IMR-90 (cell line): Measurements from ENCODE around the gene ACOX1. TPM values are rescaled to one million over a fixed set of nuclear protein-coding genes. Genes with fewer than 3 reads are reported as not detected.

Experiments used
- ATAC-seq: fragments of 200-7000 bp; cut with Tn5 transposase; 2 replicates; pipeline ENCODE4 v1.9.1; 2020; ENCODE audit warnings: low read depth, mild to moderate bottlenecking, moderate library complexity
- BruUV-seq: library from RNA; stranded (reverse); fragments of 400-500 nt; replicated peaks from 2 replicates; lab custom pipeline; 2021; lab: Mats Ljungman, UMichigan
- CTCF ChIA-PET: fragments of 300-600 bp; formaldehyde crosslinking; extraction: SDS; loops from one replicate; lab custom pipeline; 2021; ENCODE audit warnings: antibody characterized with exemption; lab: Yijun Ruan, JAX
- POLR2A ChIA-PET: fragments of 300-600 bp; sonication (Branson Sonifier 250); formaldehyde crosslinking; loops from one replicate; lab custom pipeline; 2022; ENCODE audit warnings: antibody characterized with exemption; ENCODE audit not compliant: unreplicated experiment; lab: Charles Lee
- DNase-seq: peaks from one replicate; pipeline ENCODE4 v3.0.0; 2013
- H2AFZ ChIP-seq: replicated peaks from 2 replicates; pipeline ENCODE3; 2013; ENCODE audit warnings: low read length, mild to moderate bottlenecking; ENCODE audit not compliant: poor library complexity
- H2AK5ac ChIP-seq: 2 replicates; pipeline ENCODE4 v1.6.1; 2013; ENCODE audit warnings: low read depth, low read length, inconsistent platforms
- H2AK9ac ChIP-seq: replicated peaks from 2 replicates; pipeline ENCODE3; 2013; ENCODE audit warnings: mild to moderate bottlenecking, low read depth, low read length, moderate library complexity; ENCODE audit not compliant: poor library complexity
- H2BK120ac ChIP-seq: 2 replicates; pipeline ENCODE4 v1.6.1; 2013; ENCODE audit warnings: low read depth, low read length, inconsistent platforms
- H2BK15ac ChIP-seq: 3 replicates; pipeline ENCODE4 v1.6.1; 2013; ENCODE audit warnings: low read depth, low read length, inconsistent platforms
- H2BK20ac ChIP-seq: 2 replicates; pipeline ENCODE4 v1.6.1; 2013; ENCODE audit warnings: low read depth, mild to moderate bottlenecking, inconsistent platforms, low read length, moderate library complexity
- H2BK5ac ChIP-seq: 2 replicates; pipeline ENCODE4 v1.6.1; 2013; ENCODE audit warnings: mild to moderate bottlenecking, low read depth, low read length, inconsistent platforms; ENCODE audit not compliant: poor library complexity, severe bottlenecking
- H3K14ac ChIP-seq: replicated peaks from 2 replicates; pipeline ENCODE4 v1.6.1; 2013; ENCODE audit warnings: low read depth, low read length, inconsistent platforms
- H3K18ac ChIP-seq: 2 replicates; pipeline ENCODE4 v1.6.1; 2013; ENCODE audit warnings: low read depth, low read length, control low read depth
- H3K23ac ChIP-seq: 2 replicates; pipeline ENCODE4 v1.6.1; 2013; ENCODE audit warnings: low read depth, low read length, inconsistent platforms
- H3K27ac ChIP-seq: 2 replicates; pipeline ENCODE4 v1.5.1; 2013; ENCODE audit warnings: mild to moderate bottlenecking, control low read depth, low read length; ENCODE audit not compliant: insufficient read depth
- H3K27me3 ChIP-seq: 2 replicates; pipeline ENCODE4 v1.6.1; 2013; ENCODE audit warnings: low read length; ENCODE audit not compliant: control insufficient read depth, insufficient read depth
- H3K36me3 ChIP-seq: 2 replicates; pipeline ENCODE4 v1.6.1; 2013; ENCODE audit warnings: low read length, mixed read lengths; ENCODE audit not compliant: control insufficient read depth, insufficient read depth
- H3K4ac ChIP-seq: 2 replicates; pipeline ENCODE4 v1.6.1; 2013; ENCODE audit warnings: low read depth, low read length, inconsistent platforms
- H3K4me1 ChIP-seq: 2 replicates; pipeline ENCODE4 v1.6.1; 2013; ENCODE audit warnings: low read length, mixed read lengths; ENCODE audit not compliant: control insufficient read depth, insufficient read depth
- H3K4me2 ChIP-seq: 2 replicates; pipeline ENCODE4 v1.6.1; 2013; ENCODE audit warnings: low read depth, mild to moderate bottlenecking, control low read depth, low read length, moderate library complexity
- H3K4me3 ChIP-seq: 2 replicates; pipeline ENCODE4 v1.5.1; 2013; ENCODE audit warnings: low read depth, mild to moderate bottlenecking, control low read depth, low read length, moderate library complexity; ENCODE audit not compliant: insufficient read depth
- H3K56ac ChIP-seq: 2 replicates; pipeline ENCODE4 v1.6.1; 2013; ENCODE audit warnings: low read length, inconsistent platforms; ENCODE audit not compliant: insufficient read depth; ENCODE audit errors: extremely low read depth
- H3K79me1 ChIP-seq, 2 experiments: 2 replicates each; pipeline ENCODE4 v1.6.1; 2013; ENCODE audit warnings: low read length in 2 of 2, inconsistent platforms in 1 of 2, low read depth in 1 of 2
- H3K9ac ChIP-seq: 2 replicates; pipeline ENCODE4 v1.6.1; 2013; ENCODE audit warnings: low read depth, low read length, control low read depth
- H3K9me1 ChIP-seq: 2 replicates; pipeline ENCODE4 v1.6.1; 2013; ENCODE audit warnings: low read length, inconsistent platforms; ENCODE audit not compliant: insufficient read depth
- H3K9me3 ChIP-seq: 2 replicates; pipeline ENCODE4 v1.6.1; 2013; ENCODE audit warnings: low read length; ENCODE audit not compliant: control insufficient read depth, insufficient read depth
- H4K20me1 ChIP-seq: 2 replicates; pipeline ENCODE4 v1.6.1; 2013; ENCODE audit warnings: low read length, inconsistent platforms; ENCODE audit not compliant: insufficient read depth
- H4K5ac ChIP-seq: 2 replicates; pipeline ENCODE4 v1.6.1; 2013; ENCODE audit warnings: mild to moderate bottlenecking, low read depth, low read length, control low read depth
- H4K8ac ChIP-seq, 2 experiments: 2 replicates each; pipeline ENCODE4 v1.6.1; 2013; ENCODE audit warnings: low read depth in 2 of 2, low read length in 2 of 2, control low read depth in 1 of 2, inconsistent platforms in 1 of 2
- H4K91ac ChIP-seq: 2 replicates; pipeline ENCODE4 v1.6.1; 2013; ENCODE audit warnings: low read depth, low read length, inconsistent platforms; ENCODE audit not compliant: insufficient read depth
- CEBPB ChIP-seq: IDR thresholded peaks from 2 replicates; pipeline ENCODE4 v1.6.1; 2012; ENCODE audit warnings: low read depth, low read length, improper control_type of control experiment
- CHD1 ChIP-seq: IDR thresholded peaks from 2 replicates; pipeline ENCODE4 v1.6.1; 2012; ENCODE audit warnings: low read depth, low read length, improper control_type of control experiment
- CTCF ChIP-seq: conservative IDR thresholded peaks from 2 replicates; pipeline ENCODE4 v1.5.1; 2012; ENCODE audit warnings: mild to moderate bottlenecking, low read depth, low read length, improper control_type of control experiment
- MXI1 ChIP-seq: IDR thresholded peaks from 2 replicates; pipeline ENCODE4 v1.6.1; 2012; ENCODE audit warnings: low read depth, mild to moderate bottlenecking, low read length, moderate library complexity, borderline replicate concordance
- POLR2A ChIP-seq: IDR thresholded peaks from 2 replicates; pipeline ENCODE4 v1.6.1; 2012; ENCODE audit warnings: mild to moderate bottlenecking, low read depth, low read length
- RCOR1 ChIP-seq: IDR thresholded peaks from 2 replicates; pipeline ENCODE4 v1.6.1; 2012; ENCODE audit warnings: mild to moderate bottlenecking, low read length, improper control_type of control experiment; ENCODE audit not compliant: insufficient replicate concordance
- RFX5 ChIP-seq: IDR thresholded peaks from 2 replicates; pipeline ENCODE4 v1.8.0; 2012; ENCODE audit warnings: low read depth, mild to moderate bottlenecking, low read length, moderate library complexity
- USF2 ChIP-seq: fragments of 150-350 bp; IDR thresholded peaks from 2 replicates; pipeline ENCODE4 v1.6.1; 2017; ENCODE audit warnings: mild to moderate bottlenecking, antibody characterized with exemption, low read length, low read depth
- WGBS, 2 experiments: methylation state at CpG; one replicate each; pipeline versions ENCODE4 v1.1.5 to v1.1.7; 2013; ENCODE audit warnings: missing lambda C conversion rate in 2 of 2; ENCODE audit not compliant: insufficient read length in 1 of 2; ENCODE audit errors: extremely low coverage in 2 of 2; 5-methylcytosine and 5-hydroxymethylcytosine counted together
- dilution Hi-C: fragments of 300-500 bp; cut with HindIII; formaldehyde crosslinking; loops from one replicate; pipeline ENCODE4 v1.14.3; 2018; ENCODE audit warnings: low sequenced_read_pairs; ENCODE audit not compliant: unreplicated experiment
- in situ Hi-C: fragments of 300-500 bp; cut with MboI; formaldehyde crosslinking; loops from 3 replicates; pipeline ENCODE4 v1.14.3; 2019; ENCODE audit warnings: low sequenced_read_pairs, inconsistent platforms, mixed read lengths
- intact Hi-C: fragments of 100-400 bp; cut with micrococcal nuclease; formaldehyde crosslinking; loops from 2 replicates; pipeline ENCODE4 v1.10.0; 2022
- polyA plus RNA-seq, 3 experiments: library from polyadenylated mRNA; depleted of rRNA; stranded (reverse); fragments of >200 nt; gene quantifications; 2 replicates each; pipeline ENCODE4 v1.2.3, GENCODE V29; 2012; ENCODE audit warnings: low replicate concordance in 1 of 3
- total RNA-seq: library from RNA; depleted of rRNA; stranded (reverse); fragments of >200 nt; gene quantifications from 2 replicates; pipeline ENCODE4 v1.2.3, GENCODE V29; 2012

Gene ACOX1
- total and polyA plus RNA-seq, 2 of the 4 experiments (the other 2 are of a cell fraction): 16.1 to 94.8 TPM

- Histone ChIP-seq H3K9me1 (peaks cover 7% of the 10 kb centered on the region; the same call in 1 of the 2 replicates), H2BK20ac (peak overlapping the region; percentile 57), H3K36me3 (peaks cover 11% of the 10 kb centered on the region; the same call in 1 of the 2 replicates), H4K8ac (peak overlapping the region; percentile 84 to 89), H3K56ac (peak overlapping the region; percentile 35; the same call in 1 of the 2 replicates), H3K4me2 (peak overlapping the region; percentile 23; the same call in 1 of the 2 replicates), H3K27ac (no peak overlapping the region), H2AFZ (peak overlapping the region; percentile 93), H2BK15ac (peak overlapping the region; percentile 86; the same call in 1 of the 3 replicates), H3K27me3 (no peaks in the 10 kb centered on the region), H3K9me3 (no peaks in the 10 kb centered on the region), H4K91ac (peak overlapping the region; percentile 83), H2BK120ac (peak overlapping the region; percentile 71), H3K14ac (peak overlapping the region; percentile 80), H2BK5ac (no peak overlapping the region), H3K23ac (peak overlapping the region; percentile 79), H3K4me1 (peaks cover 7% of the 10 kb centered on the region), H3K9ac (peak overlapping the region; percentile 5; the same call in 1 of the 2 replicates), H2AK9ac (peak overlapping the region; percentile 18), H3K79me1 (0 out of 4 replicates have a peak, but pooled peaks cover 0 to 7% of the 10 kb centered on the region in 2 experiments), H3K4ac (peak overlapping the region; percentile 79), H3K18ac (no peak overlapping the region), H2AK5ac (peak overlapping the region; percentile 43; the same call in 1 of the 2 replicates), H4K5ac (peak overlapping the region; percentile 56), H3K4me3 (no peak overlapping the region), H4K20me1 (no peaks in the 10 kb centered on the region)
- dilution Hi-C loops (no loop called here), in situ Hi-C loops (no loop called here), intact Hi-C loops (no loop called here)
- BruUV-seq: no TSS peak
- ChIA-PET POLR2A (interaction anchor here (0.6 kb wide), 1 partner anchor 93 kb away, joined by 20 read pairs; no protein-coding TSS in a partner anchor), CTCF (interaction anchor here (0.8 to 1.5 kb wide), 4 partner anchors 9 to 92 kb away, joined by 3 to 4 read pairs (median 4); partner anchors contain the start of genes ACOX1 and TEN1)
- no peak for TF ChIP-seq CTCF
- no peak for TF ChIP-seq MXI1
- no peak for TF ChIP-seq RCOR1
- TF ChIP-seq USF2: no peak
- no peak for TF ChIP-seq CHD1
- no peak for TF ChIP-seq CEBPB
- no peak for TF ChIP-seq RFX5
- no peak for TF ChIP-seq POLR2A
- WGBS, 2 experiments: 43% methylated on average over 7 of the region's 18 CpGs; no CpG with 5 or more reads in 1 of the 2 experiments
- peak; percentile 58 for DNase-seq
- peak; percentile 80 for ATAC-seq
These were observed 18.0 kb upstream of the ACOX1 start for GRCh38 chr17:75996665-75997590.
